D721Med (cell line): ENCODE measurements around the gene CDIP1.

Experiments used
- DNase-seq: peaks from one replicate; pipeline ENCODE4 v3.0.0; 2011; ENCODE audit warnings: low spot score; ENCODE audit not compliant: insufficient read length
- FAIRE-seq: peaks from 2 replicates; lab custom pipeline; 2011; peaks lifted over from hg19 to GRCh38; lab: Jason Lieb, UNC
- CTCF ChIP-seq: IDR thresholded peaks from 2 replicates; pipeline ENCODE4 v1.5.1; 2012; ENCODE audit warnings: mild to moderate bottlenecking, control low read depth; ENCODE audit not compliant: insufficient read depth; ENCODE audit errors: missing control alignments

Gene CDIP1

GRCh38 chr16:4505356-4506147 lies 33.0 kb downstream of the CDIP1 start:
- no peak for TF ChIP-seq CTCF
- FAIRE-seq, result no peak
- no peak for DNase-seq

GRCh38 chr16:4501071-4501478 lies 37.5 kb downstream of the CDIP1 start:
- DNase-seq (no peak), FAIRE-seq (no peak)
- TF ChIP-seq CTCF, result no peak

GRCh38 chr16:4500272-4500671 lies 38.3 kb downstream of the CDIP1 start:
- DNase-seq (no peak), FAIRE-seq (no peak)
- TF ChIP-seq CTCF, result no peak

GRCh38 chr16:4499196-4499555 lies 39.4 kb downstream of the CDIP1 start:
- no peak for TF ChIP-seq CTCF
- FAIRE-seq (no peak), DNase-seq (no peak)

- FAIRE-seq (no peak), DNase-seq (no peak)
- TF ChIP-seq CTCF, result no peak
These were observed 39.9 kb downstream of the CDIP1 start for GRCh38 chr16:4498546-4499195.

GRCh38 chr16:4496305-4496704 lies 42.3 kb downstream of the CDIP1 start:
- no peak for TF ChIP-seq CTCF
- no peak for DNase-seq
- FAIRE-seq, result no peak

GRCh38 chr16:4495766-4496165 lies 42.8 kb downstream of the CDIP1 start:
- FAIRE-seq, result no peak

More at GRCh38 chr16:4495766-4496165, 42.8 kb downstream of the CDIP1 start:
- DNase-seq, result no peak
- TF ChIP-seq CTCF, result no peak
